SHP77 treated with DMSO at 0.1 percent for 48 hours (cell line): Measurements from ENCODE around the gene FAM135A.

Experiments
- DNase-seq: peaks from one replicate; lab custom pipeline; 2025; lab: John Stamatoyannopoulos, UW

Gene FAM135A

DNA sequence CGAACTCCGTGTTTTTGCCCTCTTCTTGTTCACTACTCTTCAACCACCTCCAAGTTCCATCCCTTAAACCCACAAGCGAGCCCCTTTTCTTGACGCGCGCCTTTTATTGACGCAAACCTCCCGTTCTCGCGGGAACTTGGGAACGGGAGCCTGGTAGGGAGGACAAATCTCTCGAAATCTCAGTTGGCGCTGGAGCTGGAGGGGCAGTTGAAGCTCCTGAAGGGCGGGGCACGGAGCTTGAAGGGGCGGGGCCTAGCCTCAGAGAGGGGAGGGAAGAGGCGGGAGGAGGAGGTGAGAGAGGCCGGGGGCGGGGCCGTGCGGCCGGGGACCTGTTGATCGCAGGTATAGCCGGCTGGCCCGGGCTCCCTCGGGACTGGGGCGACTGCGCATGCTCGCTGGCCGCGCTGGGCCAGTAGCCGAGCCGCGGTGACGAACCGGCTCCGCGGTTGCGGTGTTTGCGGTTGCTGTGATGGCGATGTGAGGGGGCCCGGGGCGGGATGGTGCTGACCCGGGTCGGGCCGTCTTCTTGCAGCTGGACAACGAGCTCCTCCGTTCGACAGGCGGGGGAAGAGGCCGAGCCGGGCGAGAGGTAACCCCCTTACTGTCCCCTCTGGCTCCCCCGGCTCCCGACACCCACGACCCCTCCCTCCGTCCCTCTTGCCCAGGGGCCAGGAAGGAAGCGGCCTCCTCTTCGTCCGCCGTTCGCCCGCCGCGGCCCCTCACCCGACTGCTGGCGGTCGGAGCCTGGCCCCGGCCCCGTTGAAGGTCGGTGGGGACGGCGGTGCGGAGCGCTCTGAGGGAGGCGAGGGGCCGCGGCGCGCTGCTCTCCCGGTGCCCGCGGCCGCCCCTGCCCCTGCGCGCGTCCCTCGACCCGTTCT lies at the start of gene FAM135A:
FAM135A (plus strand) TSS at position 395 of the 878 bp plus-strand sequence. CDS start 14,835 bp downstream, outside the sequence.
- peak; percentile 95 for DNase-seq

DNA sequence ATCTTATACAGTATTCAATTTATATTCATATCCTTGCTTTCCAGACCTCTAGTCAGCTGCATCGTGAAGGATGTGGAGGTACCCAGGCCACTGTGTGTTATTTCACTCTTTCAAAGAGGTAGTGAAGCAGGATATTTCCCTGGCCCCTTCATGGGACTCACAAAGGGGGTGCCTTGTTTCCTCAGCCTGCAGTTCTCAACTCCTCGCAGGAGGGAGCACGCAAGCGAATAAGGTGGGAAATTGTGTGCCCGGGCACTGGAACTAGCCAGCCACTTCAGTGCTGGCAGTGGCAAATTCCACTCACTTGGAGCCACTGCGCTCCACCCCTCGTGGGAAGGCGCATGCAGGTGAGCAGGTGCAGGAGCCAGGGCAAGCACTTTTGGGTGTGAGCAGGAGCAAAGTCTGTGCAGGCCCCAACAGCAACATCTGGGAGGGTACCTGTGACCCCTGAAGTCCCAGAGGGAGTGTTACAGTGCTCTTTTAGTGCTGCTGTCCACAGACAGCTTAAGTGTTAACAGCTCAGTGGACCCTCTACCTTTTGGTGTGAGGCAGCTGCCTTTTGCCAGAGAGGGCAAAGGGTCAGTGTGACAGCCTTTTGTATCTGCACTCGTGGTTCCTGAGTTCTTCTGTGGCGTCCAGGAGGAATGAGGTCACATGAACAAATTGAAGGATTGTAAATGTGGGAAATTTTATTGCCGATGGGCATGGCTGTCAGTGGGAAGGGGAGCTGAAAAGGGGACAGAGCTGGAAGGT lies 49.4 kb upstream of the FAM135A start:
- DNase-seq = no peak

DNA sequence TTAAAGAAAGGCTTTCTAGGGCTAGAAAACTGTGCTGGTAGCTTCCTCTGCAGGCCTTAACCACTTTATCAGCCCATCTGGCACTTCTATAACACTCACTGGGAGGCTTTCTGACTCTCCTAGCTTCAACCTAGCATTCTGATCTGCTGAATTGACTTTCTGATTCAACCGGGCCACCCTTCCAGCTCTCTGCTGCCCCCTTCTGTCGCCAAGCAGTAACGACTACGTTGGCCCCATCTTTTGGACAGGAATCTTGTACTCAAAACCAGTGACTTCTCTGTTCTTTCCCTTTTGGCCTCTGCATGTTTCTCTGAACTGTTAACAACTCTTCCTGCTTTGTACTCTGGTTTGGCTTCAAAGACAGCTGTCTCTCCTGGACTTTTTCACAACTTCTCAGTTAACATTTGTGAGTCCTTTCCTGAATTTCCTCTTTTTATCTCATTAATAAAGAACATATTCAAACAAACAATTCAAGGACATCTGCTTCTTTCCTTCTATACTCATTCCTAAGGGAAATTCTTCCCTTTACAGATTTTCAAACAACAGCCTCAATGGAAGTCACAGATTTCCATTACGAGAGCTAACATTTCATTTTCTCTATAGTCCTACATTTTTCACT lies 43.9 kb upstream of the FAM135A start:
- peak; percentile 26 for DNase-seq

DNA sequence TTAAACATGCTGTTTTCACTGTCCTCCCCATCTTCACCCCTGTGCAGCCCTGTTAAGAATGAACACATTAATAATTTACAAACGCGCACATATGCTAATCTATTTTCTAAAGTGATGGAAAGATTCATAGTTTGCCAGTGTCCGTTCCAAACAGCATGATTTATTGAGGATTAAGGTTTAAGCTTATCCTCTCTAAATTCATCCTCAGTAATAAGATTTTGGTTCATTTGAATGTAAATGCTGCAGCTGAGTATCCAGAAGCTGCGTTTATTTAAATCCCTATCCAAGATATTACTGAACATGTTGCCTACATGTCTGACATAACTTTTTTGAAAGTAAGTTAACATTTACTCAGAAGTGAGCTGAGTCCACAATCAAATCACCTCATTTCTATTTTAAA lies 42.8 kb upstream of the FAM135A start:
- no peak for DNase-seq

DNA sequence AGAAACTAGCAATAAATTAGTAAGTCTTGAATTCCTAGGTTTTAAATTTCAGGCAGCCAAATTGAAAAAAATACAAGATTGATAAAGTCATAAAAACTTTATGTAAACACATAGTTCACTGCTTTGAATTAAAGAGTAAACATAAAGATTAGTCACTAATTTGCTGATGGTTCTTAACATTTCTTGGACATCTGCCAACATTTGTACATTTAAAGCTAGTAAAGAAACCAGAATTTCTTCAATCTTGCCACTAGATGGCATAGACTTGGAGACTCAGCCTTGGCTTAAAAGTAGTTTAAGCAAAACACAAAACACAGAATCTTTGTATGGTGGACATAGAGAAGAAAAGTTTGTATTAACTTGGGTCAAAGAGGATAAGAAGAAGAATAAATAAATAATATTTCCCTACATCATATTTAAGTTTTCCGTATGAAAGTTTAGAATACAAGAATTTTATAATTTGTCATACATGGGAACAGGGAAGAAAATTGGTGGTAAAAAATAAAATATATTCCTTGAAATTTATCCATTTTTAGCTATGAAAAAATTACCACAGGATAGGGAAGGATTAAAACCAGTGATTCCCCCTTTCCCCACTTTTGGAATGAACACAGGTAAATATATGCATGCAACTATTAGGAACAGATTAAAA lies 41.7 kb upstream of the FAM135A start:
- DNase-seq = peak; percentile 51

DNA sequence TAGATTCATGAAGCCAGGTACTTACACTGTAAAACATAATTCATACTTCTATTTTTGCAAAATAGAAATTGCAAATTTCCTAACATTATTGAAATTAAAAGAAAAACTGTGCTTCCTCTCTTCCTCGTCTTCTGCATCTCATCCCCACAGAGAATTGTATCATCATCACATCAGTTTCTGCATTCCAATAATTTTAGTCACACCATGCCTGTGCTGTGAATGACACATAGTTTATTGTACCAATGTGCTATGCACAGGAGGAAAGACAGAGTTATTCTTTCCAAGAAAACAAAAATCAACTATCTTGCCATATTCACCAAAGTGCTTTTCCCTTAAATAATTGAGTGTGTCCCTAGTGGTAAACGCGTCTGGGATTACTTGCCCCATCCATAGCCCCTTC lies 38.1 kb upstream of the FAM135A start:
- DNase-seq = no peak

DNA sequence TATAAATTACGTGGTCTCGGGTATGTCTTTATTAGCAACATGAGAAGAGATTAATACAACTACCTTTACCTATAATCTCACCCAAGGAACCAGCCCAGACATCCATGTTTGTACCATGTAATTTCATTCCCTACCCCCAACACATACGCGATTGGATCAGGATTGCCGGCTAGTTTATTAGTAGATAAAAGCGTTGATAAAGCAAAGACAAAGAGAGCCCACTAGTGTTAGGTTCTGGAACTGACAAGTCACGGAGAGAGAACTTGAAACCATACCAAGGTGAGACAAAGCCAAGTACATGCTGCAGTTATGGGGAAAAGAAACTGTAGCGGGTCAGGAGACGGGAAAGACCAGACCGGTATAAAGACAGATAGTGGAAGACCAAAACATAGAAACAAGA lies 37.4 kb upstream of the FAM135A start:
- no peak for DNase-seq

DNA sequence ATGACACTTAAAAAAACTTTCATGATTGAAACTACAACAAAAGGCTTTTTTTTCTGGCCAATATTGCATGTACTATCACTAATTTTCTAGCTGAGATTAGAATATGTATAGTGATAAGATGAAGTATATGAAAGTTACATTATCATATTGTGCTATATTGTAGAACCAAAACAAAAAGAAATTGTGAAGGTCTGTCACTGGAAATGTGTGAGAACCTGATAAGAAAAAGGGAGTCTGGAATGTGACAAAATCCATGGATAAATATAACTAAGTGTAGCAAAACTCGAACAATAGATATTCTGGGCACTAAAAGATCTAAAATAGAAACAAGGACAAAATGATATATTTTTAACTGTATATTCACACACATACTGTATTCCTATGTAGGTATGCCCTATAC lies 36.7 kb upstream of the FAM135A start:
- DNase-seq = no peak

DNA sequence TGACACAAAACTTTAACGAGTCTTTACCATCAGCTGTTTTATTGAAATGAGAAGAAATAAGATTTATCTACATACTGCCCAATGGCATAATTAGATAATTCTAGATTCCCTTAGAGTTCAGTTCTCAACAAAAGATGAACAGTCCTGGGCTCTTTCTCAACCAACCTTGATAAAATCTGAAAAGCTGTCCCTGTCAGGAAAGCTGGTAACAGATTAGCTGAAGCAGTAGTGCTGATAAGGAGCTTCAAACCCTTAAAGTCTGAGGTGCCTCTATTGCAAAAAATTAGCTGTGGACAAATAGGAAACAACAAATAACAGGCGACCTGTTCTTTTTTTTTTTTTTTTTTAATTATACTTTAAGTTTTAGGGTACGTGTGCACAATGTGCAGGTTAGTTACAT lies 35.9 kb upstream of the FAM135A start:
- DNase-seq = no peak

DNA sequence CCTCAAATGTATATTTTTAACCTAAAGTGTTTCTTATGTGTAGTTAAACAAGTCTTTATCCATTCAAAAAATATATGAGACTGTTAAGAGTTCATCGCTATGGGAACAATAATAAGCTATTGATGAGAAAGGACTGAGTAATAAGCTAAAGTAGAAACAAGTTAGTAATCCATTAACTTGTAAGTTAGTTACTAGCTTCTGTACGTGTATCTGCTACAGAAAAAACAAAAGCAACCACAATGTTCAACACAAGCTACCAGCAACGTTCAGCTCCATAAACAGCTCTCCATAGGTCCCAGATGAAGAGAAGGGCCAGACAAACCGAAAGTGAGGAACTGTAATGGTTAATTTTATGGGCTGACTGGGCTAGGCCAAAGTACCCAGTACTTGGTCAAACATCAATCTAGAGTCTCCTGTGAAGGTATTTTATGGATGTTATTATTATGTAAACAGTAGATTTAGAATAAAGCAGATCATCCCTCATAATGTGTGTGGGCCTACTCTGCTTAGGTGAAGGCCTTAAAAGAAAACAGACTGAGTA lies 33.8 kb upstream of the FAM135A start:
- no peak for DNase-seq

DNA sequence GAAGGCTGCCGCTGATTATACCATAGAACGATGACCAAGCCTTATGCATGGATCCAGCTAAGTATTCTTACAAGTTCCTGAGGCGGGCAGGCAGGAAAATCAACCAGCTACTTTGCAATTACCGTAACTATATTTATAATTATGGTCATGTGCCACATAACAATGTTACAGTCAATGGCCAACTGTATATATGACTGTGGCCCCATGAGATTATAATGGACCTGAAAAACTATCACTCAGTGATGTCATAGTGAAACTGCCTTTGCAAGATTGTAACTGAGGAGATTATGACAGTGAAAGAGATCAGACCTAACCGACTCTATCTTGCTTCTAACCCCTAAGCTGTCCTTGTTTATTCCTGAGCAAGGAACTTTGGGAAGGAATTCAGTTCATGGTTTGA lies 33.1 kb upstream of the FAM135A start:
- DNase-seq = no peak

DNA sequence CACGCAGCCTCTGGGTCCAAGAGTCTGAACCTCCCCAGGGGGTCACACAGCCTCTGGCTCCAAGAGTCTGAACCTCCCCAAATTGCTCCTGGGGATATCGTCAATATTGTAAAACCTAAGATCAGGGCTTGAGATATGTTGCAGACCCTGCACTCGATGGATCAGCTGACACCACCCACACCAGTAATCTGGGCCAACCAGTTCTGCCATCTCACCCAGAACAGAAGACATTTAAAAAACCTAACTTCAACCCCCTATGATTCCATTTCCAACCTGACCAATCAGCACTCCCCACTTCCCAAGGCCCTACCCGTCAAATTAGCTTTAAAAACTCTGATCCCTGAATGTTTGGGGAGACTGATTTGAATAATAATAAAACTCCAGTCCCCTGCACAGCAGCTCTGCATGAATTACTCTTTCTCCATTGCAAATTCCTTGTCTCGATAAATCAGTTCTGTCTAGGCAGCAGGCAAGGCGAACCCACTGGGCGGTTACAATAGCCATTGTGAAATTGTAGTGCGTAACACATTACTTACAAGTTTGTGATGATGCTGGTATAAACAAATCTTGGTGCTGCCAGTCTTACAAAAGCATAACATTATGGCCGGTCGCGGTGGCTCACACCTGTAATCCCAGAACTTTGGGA lies 32.4 kb upstream of the FAM135A start:
- no peak for DNase-seq

DNA sequence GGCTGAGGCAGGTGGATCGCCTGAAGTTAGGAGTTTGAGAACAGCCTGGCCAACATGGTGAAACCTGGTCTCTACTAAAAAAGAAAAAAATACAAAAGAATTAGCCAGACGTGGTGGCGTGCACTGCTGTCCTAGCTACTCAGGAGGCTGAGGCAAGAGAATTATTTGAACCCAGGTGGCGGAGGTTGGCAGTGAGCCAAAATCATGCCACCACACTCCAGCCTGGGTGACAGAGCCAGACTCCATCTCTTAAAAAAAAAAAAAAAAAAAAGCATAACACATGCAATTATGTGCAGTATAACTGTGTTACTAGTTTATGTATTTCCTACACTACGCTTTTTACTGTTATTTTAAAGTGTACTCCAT lies 31.9 kb upstream of the FAM135A start:
- no peak for DNase-seq

DNA sequence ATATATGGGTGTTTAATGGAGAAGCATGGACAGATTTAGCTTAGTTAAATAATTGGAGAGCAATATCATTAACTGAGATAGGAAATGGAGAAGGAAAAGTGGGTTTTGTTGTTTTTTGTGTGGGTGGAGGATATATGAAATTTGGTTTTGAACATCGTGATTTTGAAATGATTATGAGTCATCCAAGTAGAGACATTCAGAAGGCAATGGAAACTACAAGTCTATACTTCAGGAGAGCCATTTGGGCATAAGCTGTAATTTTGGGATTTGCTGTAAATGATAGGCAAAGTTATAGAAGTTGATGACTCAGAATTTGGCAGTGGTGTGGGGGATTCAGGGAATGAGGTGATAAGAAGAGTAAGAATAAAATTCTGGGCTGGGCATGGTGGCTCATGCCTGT lies 27.4 kb upstream of the FAM135A start:
- no peak for DNase-seq

DNA sequence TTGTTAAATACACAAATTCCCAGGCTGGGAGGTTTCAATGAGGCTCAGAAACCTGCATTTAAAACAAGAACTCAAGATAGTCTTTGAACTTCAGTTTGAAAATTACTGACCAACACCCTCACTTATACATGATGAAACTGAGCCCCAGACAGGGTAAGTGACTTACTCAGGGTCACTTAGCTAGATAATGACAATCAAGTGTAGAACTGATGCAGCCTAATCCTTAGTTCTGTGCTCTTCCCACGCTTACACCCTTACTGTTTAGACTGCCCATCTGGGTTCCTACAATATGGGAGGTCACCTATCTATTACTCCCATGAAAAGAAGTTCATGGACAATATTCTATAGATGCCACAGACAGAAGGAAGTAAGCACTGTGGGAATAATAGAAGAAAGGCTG lies 24.5 kb upstream of the FAM135A start:
- DNase-seq = no peak

DNA sequence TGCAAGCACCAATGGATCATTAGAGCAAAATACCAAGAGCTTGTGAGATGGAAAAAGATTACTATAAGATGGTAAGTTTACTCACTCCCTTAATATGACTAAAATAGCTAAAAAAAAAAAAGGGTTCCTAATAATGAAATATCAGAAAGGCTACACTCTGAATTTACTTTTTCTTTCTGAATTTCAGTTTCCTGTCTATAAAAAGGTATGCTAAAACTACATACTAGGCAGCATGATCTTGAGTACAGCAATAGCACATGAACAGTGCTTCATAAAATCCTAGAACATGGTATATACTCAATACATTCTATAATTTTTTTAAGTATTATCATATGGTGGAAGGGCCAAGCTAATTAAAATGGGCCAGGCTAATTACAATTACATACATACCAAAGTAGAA lies 24.0 kb upstream of the FAM135A start:
- DNase-seq = no peak

DNA sequence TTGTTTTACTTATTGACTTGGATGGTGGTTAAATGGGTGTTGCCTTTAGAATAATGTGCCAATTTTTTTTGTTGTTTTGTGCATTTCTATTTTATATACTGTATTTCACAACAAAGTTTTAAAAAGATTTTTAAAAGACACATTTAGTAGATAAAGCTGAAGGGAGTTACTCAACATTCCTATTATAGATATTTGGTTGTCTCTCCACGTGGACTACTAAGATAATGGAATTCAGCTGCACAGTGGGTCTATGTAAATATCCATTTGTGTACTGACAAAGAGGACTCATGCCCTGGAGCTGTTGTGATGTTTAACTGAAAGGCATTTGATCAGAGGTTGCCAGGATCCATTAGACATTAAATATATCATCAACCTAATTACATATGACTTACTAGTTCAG lies 23.2 kb upstream of the FAM135A start:
- DNase-seq = no peak

DNA sequence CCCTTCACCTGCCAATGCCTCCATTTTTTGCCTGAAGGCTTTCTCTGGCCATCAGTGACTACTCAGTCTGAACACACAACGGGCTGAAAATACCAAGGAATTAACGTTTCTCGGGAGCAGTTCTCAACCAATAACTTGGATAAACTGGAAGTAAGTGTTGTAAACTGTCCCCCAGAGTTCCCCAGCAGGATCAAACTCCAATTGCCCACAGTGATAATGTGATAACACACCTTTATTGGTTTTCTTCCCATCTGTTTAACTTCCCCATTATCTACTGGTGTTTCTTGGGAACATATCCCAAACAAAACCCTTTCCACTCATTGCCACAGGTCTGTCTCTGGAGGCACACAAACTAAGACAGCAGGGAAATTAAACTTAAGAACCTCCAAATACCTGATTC lies 21.8 kb upstream of the FAM135A start:
- DNase-seq = no peak

DNA sequence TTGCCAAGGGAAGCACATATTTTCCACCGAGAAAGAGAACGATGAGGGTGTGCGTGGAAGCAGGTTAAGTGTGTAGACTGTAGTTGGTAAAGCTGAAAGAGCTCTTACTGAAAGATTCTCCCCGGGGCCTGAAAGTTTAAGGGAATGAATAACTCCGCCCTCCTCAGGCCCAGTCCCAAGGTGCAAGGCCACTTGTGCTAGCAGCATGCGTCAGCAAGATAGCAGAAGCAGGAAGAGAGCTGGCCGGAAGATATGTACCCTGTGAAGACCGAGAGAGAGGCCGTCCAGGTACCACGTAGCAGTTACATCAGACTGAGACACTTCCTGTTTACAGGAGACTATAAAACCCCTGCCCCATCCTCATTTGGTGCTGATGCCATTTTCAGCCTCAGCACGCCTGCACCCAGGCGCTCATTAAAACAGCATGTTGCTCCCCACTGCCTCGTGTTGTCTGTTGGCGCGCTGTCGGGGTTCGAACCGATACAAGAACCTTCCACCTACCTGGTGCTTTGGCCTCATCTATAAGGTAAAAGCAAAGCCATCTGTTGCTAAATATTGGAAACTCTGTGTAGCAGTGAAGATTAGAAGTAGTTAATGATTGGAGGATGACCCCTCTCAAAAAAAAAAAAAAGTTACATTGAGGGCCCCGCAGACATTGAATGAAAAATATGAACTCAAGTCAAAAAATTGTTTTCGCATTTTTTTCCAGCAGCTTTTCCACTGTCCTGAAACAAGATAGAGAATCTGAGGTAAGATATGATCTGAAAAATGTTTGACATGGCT lies 18.6 kb upstream of the FAM135A start:
- no peak for DNase-seq

DNA sequence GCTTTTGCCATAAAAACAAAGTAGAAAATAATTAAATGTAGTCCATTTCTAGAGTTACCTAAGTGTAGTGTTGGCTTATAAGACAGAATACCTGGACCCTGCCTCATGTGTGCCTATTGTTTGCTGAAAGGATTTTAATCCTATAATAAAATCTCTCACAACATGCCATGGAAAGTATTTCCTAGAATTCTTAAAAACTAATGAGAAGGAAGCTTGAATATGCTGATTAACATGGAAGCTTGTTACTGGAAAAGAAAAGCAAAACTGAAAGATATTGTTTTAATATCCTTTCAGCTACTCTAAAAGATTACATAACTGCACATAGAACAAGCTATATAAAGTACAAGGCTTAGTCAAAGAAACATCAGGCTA lies 18.0 kb upstream of the FAM135A start:
- no peak for DNase-seq

DNA sequence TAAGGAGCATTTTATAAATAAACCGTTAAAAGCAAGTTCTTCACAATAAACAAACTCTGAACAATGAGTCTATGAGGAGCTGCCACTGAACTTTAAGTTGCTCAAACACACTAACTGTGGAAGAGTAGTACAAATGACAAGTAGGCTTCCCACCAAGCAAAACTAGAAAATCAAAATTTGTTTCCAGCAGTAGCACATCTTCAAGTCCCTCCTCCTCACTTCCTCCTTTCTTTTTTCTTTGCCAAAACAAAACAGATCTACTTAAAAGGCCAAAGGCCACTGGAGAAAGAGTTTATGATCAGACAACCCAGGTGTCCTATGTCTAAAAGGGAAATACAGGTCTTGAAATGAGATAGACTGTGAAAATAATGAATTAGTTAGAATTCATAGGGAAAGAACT lies 17.1 kb upstream of the FAM135A start:
- no peak for DNase-seq
